ENCODE measurements around the gene ATP8B3.

- TF ChIP-seq POLR2A (IDR thresholded peaks at IDR 0.05), result no peak
- TF ChIP-seq, protein P1, sequence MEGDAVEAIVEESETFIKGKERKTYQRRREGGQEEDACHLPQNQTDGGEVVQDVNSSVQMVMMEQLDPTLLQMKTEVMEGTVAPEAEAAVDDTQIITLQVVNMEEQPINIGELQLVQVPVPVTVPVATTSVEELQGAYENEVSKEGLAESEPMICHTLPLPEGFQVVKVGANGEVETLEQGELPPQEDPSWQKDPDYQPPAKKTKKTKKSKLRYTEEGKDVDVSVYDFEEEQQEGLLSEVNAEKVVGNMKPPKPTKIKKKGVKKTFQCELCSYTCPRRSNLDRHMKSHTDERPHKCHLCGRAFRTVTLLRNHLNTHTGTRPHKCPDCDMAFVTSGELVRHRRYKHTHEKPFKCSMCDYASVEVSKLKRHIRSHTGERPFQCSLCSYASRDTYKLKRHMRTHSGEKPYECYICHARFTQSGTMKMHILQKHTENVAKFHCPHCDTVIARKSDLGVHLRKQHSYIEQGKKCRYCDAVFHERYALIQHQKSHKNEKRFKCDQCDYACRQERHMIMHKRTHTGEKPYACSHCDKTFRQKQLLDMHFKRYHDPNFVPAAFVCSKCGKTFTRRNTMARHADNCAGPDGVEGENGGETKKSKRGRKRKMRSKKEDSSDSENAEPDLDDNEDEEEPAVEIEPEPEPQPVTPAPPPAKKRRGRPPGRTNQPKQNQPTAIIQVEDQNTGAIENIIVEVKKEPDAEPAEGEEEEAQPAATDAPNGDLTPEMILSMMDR (IDR thresholded peaks at IDR 0.05), result no peak
These were observed 33.0 kb upstream of the ATP8B3 start for GRCh38 chr19:1845125-1845515.

All from Peyer's patch (tissue), 4 donors.